Ectodermal cell (in vitro differentiated cells): Measurements from ENCODE around the gene GTF3C1.

ENCODE experiments used
- H3K27ac ChIP-seq: 2 replicates; pipeline ENCODE4 v1.7.0; 2013; ENCODE audit warnings: mild to moderate bottlenecking, low read depth, low read length; ENCODE audit not compliant: insufficient read depth, poor library complexity, severe bottlenecking
- H3K27me3 ChIP-seq: 2 replicates; pipeline ENCODE4 v1.7.0; 2013; ENCODE audit warnings: mild to moderate bottlenecking, low read length; ENCODE audit not compliant: insufficient read depth, control insufficient read depth, poor library complexity, severe bottlenecking
- H3K36me3 ChIP-seq: one replicate; pipeline ENCODE4 v1.7.0; 2013; ENCODE audit warnings: low read length; ENCODE audit not compliant: control insufficient read depth, insufficient read depth
- H3K4me1 ChIP-seq: one replicate; pipeline ENCODE4 v1.7.0; 2013; ENCODE audit warnings: low read length; ENCODE audit not compliant: control insufficient read depth, insufficient read depth
- H3K4me3 ChIP-seq: 2 replicates; pipeline ENCODE4 v1.7.0; 2013; ENCODE audit warnings: low read depth, low read length, control low read depth; ENCODE audit not compliant: insufficient read depth
- H3K9me3 ChIP-seq: 2 replicates; pipeline ENCODE4 v1.7.0; 2013; ENCODE audit warnings: mild to moderate bottlenecking, low read length, moderate library complexity; ENCODE audit not compliant: control insufficient read depth
- WGBS, 2 experiments: methylation state at CpG; one replicate each; pipeline ENCODE4 v1.1.7; 2013; ENCODE audit warnings: missing lambda C conversion rate in 2 of 2; 5-methylcytosine and 5-hydroxymethylcytosine counted together

Gene GTF3C1

DNA sequence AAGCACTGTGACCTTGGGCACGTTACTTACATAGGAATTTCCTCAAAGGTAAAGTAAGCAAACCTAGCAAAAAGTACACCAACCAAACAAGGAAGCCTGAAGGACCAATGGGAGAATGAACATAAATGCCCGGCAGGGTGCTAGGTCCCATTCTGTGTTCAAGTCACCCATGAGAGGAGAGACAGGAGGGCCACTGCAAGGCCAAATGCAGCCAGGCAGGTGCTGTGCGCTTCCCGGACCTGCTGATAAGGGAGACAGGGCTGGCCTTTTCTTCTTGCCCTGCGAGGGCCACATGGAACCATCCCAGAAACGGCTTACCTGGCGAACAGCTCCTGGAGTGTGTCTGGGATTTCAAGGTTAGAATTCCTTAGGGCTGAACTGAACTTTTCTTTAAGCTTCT, 69.0 kb downstream of the GTF3C1 start:
- Histone ChIP-seq H3K4me1 (no peaks in the 10 kb centered on the region), H3K27me3 (no peaks in the 10 kb centered on the region), H3K4me3 (no peak overlapping the region), H3K36me3 (peaks cover 55% of the 10 kb centered on the region), H3K27ac (no peak overlapping the region), H3K9me3 (no peaks in the 10 kb centered on the region)
- WGBS, 2 experiments, result 94 to 96% methylated on average over 7 of the region's 7 CpGs

DNA sequence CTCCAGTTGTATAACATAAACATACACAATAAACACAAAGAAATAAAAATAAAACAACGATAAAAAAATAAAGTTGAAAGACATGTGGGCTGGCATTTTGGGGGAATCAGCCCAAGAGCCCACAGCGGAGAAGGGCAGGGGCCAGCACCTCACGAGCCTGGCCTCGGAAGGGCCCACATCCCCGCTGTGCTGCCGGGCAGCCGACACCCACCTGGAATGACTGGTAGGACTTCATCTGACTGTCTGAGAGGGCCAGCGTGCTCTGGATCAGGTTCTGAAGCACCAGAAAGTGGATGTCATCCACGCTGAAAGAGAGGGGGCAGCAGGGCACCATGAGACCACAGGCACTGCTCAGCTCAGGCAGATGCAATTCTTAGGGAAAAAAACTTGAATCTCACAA, 73.5 kb downstream of the GTF3C1 start:
- H3K27ac ChIP-seq, result no peak overlapping the region
- no peaks in the 10 kb centered on the region for H3K27me3 ChIP-seq
- no peaks in the 10 kb centered on the region for H3K4me1 ChIP-seq
- H3K36me3 ChIP-seq, result peaks cover 43% of the 10 kb centered on the region
- WGBS, 2 experiments, result 94 to 96% methylated on average over 9 of the region's 9 CpGs
- no peaks in the 10 kb centered on the region for H3K9me3 ChIP-seq
- H3K4me3 ChIP-seq, result no peak overlapping the region

DNA sequence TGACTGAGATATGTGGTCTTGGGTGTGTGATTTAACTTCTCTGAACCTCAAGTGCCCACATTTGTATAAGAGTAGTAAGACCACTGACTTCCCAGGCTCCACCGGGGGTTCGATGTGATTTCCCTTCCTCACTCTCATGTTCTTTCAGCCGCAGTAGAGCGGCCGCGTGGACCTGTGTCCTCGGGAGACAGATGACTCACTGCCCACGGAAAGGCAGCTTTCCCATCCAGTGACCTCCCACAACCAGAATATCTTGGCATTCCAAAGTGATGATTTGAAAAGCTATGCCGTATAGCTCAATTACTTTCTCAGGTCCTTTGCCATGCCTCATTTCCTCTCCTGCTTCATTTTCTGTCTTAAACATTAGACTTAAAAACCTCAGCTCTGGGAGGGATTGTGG, 74.2 kb downstream of the GTF3C1 start:
- no peak overlapping the region for H3K27ac ChIP-seq
- peaks cover 43% of the 10 kb centered on the region for H3K36me3 ChIP-seq
- 96% methylated on average over 9 of the region's 9 CpGs for WGBS, 2 experiments
- H3K4me3 ChIP-seq, result no peak overlapping the region
- no peaks in the 10 kb centered on the region for H3K4me1 ChIP-seq
- H3K9me3 ChIP-seq, result no peaks in the 10 kb centered on the region
- no peaks in the 10 kb centered on the region for H3K27me3 ChIP-seq

DNA sequence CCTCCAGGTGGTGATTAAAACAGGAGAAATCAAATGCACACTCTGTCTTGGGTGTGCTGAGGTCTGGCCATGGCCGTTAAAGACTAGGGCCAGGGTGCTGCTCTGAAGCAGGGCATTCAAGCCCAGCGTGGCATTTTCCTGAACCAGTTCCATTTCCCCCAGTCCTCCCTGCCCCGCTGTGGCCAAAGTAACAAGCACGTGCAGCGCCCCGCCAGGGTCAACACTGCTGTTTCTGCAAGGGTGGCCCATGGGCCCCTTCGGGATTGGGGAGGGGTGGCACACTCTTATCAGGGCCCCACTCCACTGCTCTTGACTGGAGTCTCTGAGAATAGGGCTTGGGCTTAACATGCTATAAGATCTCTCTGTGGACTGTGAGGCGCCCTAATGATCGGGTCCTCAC, 74.8 kb downstream of the GTF3C1 start:
- 96% methylated on average over 9 of the region's 9 CpGs for WGBS, 2 experiments
- Histone ChIP-seq H3K4me1 (no peaks in the 10 kb centered on the region), H3K27me3 (no peaks in the 10 kb centered on the region), H3K9me3 (no peaks in the 10 kb centered on the region), H3K36me3 (peaks cover 47% of the 10 kb centered on the region), H3K27ac (no peak overlapping the region), H3K4me3 (no peak overlapping the region)

DNA sequence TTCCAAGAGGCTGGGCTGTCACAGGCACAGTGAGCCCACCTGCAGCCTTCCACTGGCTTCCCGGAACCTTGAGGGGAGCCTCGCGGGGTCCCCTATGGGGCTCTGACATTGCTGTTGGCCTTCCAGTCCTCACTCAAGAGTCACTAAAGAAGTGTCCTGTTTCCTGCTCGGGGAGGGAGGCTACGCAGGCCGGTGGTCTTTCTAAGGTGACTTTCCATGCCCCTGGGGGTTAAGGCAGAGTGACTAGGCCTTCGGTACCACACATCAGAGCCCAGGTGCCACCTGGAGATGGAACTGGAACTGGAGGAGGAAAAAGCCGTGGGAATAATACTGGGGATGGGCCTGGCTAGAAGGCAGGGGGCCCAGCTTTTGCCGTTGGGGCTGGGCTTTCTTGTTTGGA, 75.7 kb downstream of the GTF3C1 start:
- no peak overlapping the region for H3K27ac ChIP-seq
- H3K9me3 ChIP-seq, result no peaks in the 10 kb centered on the region
- no peaks in the 10 kb centered on the region for H3K27me3 ChIP-seq
- no peak overlapping the region for H3K4me3 ChIP-seq
- H3K36me3 ChIP-seq, result peaks cover 51% of the 10 kb centered on the region
- 94 to 96% methylated on average over 9 of the region's 9 CpGs for WGBS, 2 experiments
- no peaks in the 10 kb centered on the region for H3K4me1 ChIP-seq

DNA sequence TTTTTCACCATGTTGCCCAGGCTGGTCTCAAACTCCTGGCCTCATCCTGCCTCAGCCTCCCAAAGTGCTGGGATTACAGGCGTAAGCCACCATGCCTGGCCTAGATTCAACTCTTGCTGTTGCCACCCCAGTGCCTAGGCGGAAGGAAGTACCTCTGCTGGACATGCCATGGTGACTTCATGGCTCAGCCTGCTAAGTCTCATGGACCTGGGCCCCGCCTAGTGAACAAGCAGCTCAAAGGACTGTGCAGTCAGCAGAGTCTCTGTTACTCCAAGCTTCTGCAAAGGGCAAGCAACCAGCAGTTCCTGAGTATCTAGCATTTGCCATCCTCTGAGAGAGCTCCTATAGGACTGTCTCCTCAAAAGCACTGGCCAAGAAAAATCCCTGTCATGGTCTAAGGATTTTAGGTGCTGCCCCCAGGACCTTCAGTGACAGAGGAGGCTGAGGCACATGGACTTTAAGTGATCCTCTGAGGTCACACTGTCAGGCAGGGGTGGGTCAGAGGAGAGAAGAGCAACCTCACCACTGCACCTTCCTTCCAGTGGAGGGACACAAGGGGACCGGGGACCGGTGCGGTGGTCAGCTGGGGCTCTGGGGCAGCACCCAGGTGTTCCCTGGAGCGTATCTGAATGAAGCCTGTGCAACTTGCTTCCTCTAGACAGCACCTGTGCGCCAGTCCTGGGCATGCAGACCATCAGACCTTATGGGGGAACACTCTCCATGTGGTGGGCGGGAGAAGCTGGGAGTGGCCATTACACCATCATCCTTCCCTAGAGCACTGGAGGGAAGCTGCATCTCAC, 76.4 kb downstream of the GTF3C1 start:
- no peak overlapping the region for H3K4me3 ChIP-seq
- no peaks in the 10 kb centered on the region for H3K27me3 ChIP-seq
- no peak overlapping the region for H3K27ac ChIP-seq
- WGBS, 2 experiments, result 93 to 96% methylated on average over 9 of the region's 9 CpGs
- H3K4me1 ChIP-seq, result no peaks in the 10 kb centered on the region
- H3K36me3 ChIP-seq, result peaks cover 57% of the 10 kb centered on the region
- H3K9me3 ChIP-seq, result no peaks in the 10 kb centered on the region

DNA sequence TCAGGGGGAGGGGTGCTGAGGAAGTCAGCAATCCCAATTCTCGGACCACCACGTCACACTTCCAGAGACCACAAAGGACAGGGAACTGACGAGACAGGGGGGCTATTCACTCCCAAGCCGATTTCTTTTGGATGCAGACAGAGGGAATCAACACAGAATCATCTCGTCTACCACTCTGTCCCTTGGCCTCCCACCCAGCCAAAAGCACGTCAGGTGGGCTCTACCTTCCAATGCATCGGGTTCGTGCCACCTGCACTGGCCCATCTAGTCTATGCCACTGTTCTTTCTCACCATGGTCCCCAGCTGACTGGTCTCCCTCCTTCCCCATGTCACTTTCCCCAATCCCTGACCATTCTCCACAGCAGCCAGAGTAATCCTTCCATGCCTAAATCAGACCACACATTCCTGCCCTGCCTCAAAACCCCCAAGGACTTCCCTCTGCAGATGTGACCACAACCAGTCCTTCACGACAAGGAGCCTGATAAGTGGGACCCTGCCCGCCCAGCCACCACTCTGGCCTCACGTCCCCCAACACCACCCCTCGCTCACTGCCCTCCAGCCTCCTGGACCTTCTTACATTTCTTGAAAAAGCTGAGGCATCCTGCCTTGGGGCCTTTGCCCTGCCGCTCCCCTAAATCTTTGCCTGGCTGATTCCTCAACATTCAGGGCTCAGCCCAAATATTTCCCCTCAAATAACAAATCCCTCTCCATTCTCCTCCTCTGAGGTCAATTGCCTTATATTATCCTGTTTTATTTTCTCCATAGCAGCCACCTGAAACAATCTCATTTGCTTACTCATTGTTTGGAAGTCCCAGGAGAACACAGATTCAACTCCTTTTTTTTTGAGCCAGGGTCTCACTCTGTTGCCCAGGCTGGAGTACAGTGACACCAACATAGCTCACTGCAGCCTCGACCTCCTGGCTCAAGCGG, 77.4 kb downstream of the GTF3C1 start:
- Histone ChIP-seq H3K27ac (no peak overlapping the region), H3K4me1 (no peaks in the 10 kb centered on the region), H3K36me3 (peaks cover 62% of the 10 kb centered on the region), H3K27me3 (no peaks in the 10 kb centered on the region), H3K4me3 (no peak overlapping the region), H3K9me3 (no peaks in the 10 kb centered on the region)
- WGBS, 2 experiments, result 94 to 95% methylated on average over 15 of the region's 15 CpGs

DNA sequence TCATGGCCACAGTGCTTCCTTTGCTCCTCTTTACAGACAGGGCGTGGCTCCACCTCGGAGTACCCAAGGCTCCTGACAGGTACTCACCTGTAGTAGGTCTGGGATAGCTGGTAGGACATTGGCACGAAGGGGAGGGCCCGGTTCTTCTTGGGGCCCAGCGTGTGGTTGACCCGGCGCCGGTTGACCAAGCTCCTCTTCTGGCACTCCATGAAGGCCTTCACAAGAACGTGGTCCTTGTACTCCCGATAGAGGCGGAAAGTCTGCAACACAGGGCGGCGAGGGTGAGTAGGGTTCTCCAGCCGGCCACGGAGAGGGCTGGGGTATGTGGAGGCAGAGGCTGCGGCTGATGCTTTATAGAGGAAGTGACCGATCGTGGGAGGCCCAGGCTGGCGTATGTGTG, 78.1 kb downstream of the GTF3C1 start:
- no peak overlapping the region for H3K4me3 ChIP-seq
- H3K27me3 ChIP-seq, result no peaks in the 10 kb centered on the region
- no peak overlapping the region for H3K27ac ChIP-seq
- peaks cover 63% of the 10 kb centered on the region for H3K36me3 ChIP-seq
- 96% methylated on average over 19 of the region's 19 CpGs for WGBS, 2 experiments
- no peaks in the 10 kb centered on the region for H3K4me1 ChIP-seq
- H3K9me3 ChIP-seq, result no peaks in the 10 kb centered on the region

DNA sequence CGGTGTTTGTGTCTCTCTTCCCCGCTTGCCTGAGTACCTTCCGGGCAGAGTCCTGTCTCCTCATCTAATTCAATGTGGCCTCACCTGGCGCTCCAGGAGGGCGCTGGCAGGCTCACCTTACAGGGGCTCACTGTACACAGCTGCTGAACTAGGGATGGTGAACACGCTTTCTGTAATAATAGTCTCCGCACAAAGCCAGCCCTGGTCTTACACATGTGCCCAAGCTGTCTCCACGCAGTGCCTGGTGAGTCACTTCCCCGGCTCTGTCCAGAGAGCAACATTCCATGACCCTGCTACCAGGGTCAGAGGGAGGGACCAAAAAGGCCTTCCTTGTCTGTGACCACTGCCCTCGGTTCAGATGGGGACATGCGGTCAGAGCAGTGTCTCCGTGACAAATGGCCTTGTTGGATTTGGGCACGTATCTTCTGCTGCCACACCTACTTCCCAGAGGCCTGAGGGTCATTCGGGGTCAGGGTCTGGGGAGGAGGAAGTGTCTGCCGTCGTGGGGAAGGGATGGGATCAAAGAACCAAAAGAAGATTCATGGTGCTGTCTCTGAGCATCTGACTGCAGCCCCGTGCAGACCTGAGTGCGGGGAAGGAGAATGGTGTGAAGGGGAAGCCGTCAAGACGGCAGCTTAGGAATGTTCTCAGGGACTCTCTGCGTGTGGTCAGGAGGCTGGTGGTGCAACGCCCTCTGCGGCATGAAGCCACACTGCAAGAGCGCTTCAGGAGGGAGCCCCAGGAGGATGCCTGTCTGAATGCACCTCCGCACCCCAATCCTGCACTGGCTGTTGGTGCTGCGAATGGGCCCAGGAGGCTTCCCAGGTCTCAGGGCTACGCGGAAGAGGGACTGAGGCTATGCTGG, 78.9 kb downstream of the GTF3C1 start:
- Histone ChIP-seq H3K36me3 (peaks cover 66% of the 10 kb centered on the region), H3K4me1 (no peaks in the 10 kb centered on the region), H3K27me3 (no peaks in the 10 kb centered on the region), H3K9me3 (no peaks in the 10 kb centered on the region), H3K27ac (no peak overlapping the region), H3K4me3 (no peak overlapping the region)
- WGBS, 2 experiments, result 95% methylated on average over 28 of the region's 28 CpGs
